Aorta (tissue), 5 donors: ENCODE results near the gene ODF2. TPM values are rescaled to one million over a fixed set of nuclear protein-coding genes. Genes with fewer than 3 reads are reported as not detected.

Experiments
- ATAC-seq: fragments of 200-7000 bp; cut with Tn5 transposase; one replicate; pipeline ENCODE4 v1.9.1; 2022; ENCODE audit warnings: moderate library complexity; ENCODE audit not compliant: low FRiP score
- DNase-seq, 2 donors: peaks; one replicate each; pipeline ENCODE4 v3.0.0-alpha.2; 2020
- H3K27ac ChIP-seq, 2 donors: one replicate each; pipeline ENCODE4 v1.5.1; 2013; ENCODE audit warnings: low read length in 2 of 2, mild to moderate bottlenecking in 2 of 2, moderate library complexity in 2 of 2, control low read depth in 1 of 2, inconsistent platforms in 1 of 2, low read depth in 1 of 2
- H3K27me3 ChIP-seq, 2 donors: one replicate each; pipeline ENCODE4 v1.6.1; 2013; ENCODE audit warnings: control low read depth in 1 of 2, low read length in 1 of 2, mild to moderate bottlenecking in 1 of 2, moderate library complexity in 1 of 2; ENCODE audit not compliant: insufficient read depth in 2 of 2, control insufficient read depth in 1 of 2
- H3K36me3 ChIP-seq, 2 donors: one replicate each; pipeline ENCODE4 v1.6.1; 2013; ENCODE audit warnings: control low read depth in 1 of 2, low read length in 1 of 2, mild to moderate bottlenecking in 1 of 2; ENCODE audit not compliant: insufficient read depth in 2 of 2, control insufficient read depth in 1 of 2
- H3K4me1 ChIP-seq, 2 donors: one replicate each; pipeline ENCODE4 v1.6.1; 2013; ENCODE audit warnings: low read length in 2 of 2, control low read depth in 1 of 2, mild to moderate bottlenecking in 1 of 2, moderate library complexity in 1 of 2; ENCODE audit not compliant: insufficient read depth in 2 of 2, control insufficient read depth in 1 of 2
- H3K4me3 ChIP-seq, 2 donors: one replicate each; pipeline ENCODE4 v1.5.1; 2013; ENCODE audit warnings: low read length in 2 of 2, control low read depth in 1 of 2, mild to moderate bottlenecking in 1 of 2
- H3K9me3 ChIP-seq: one replicate; pipeline ENCODE4 v1.6.1; 2013; ENCODE audit warnings: mild to moderate bottlenecking, low read length; ENCODE audit not compliant: control insufficient read depth
- WGBS, 2 donors: extraction: QIAGEN DNeasy Blood & Tissue Kit; methylation state at CpG; one replicate each; pipeline ENCODE4 v1.1.7; 2013; 5-methylcytosine and 5-hydroxymethylcytosine counted together
- intact Hi-C, 2 donors: fragments of 100-400 bp; cut with DNase I; formaldehyde crosslinking; loops; one replicate each; pipeline versions ENCODE4 v1.14.2 to v1.15.0; 2022
- polyA plus RNA-seq, 2 donors: library from polyadenylated mRNA; stranded (reverse); fragments of 200-250 nt; gene quantifications; one replicate each; pipeline ENCODE4 v1.2.3, GENCODE V29; 2013
- total RNA-seq, 2 donors: library from RNA; stranded (reverse); fragmentation: NEBNext Ultra II Directional; extraction: Animal tissue kit (Norgen Biotek cat#: 25700); gene quantifications; one replicate each; pipeline ENCODE4 v1.2.1, GENCODE V29; 2021
- donor health status: healthy with polysubstance abuse.
- donor health status: Bipolar disorder and iron deficiency.
- donor health status: DM: no; HTN: no; CAD: no.
- donor health status: DM: no; HTN: no; CAD: no.
- donor health status: DM: yes; HTN: yes; CAD: no.

The ODF2 gene
- total and polyA plus RNA-seq, 4 donors: 2.9 to 28.9 (median 24.4) TPM

DNA sequence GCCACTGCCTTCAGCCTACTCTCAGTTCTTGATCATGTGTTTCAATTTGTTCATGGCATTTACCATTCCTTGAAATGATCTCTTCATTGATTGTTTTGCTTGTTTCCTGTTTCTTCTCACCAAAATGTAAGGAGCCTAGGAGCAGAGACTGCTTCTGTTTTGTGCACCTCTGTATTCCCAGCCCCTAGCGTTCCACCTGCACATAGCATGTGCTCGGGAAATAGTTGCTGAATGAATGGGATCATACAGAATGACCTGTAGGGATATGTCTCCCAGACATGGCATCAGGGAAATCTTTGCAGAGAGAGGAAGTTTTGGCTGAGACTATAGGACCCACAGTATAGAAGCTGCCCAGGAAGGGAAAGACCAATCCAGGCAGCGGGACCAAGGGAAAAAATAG lies 41.3 kb upstream of the ODF2 start:
- H3K36me3 ChIP-seq: no peaks in the 10 kb centered on the region
- no peaks in the 10 kb centered on the region for H3K4me1 ChIP-seq
- no peaks in the 10 kb centered on the region for H3K27me3 ChIP-seq
- WGBS, 2 donors: 46 to 56% methylated on average over 3 of the region's 3 CpGs
- no peak for DNase-seq
- no peak overlapping the region for H3K4me3 ChIP-seq
- ATAC-seq: no peak
- no peak overlapping the region for H3K27ac ChIP-seq
- intact Hi-C loops: no loop called here
- H3K9me3 ChIP-seq: no peaks in the 10 kb centered on the region

DNA sequence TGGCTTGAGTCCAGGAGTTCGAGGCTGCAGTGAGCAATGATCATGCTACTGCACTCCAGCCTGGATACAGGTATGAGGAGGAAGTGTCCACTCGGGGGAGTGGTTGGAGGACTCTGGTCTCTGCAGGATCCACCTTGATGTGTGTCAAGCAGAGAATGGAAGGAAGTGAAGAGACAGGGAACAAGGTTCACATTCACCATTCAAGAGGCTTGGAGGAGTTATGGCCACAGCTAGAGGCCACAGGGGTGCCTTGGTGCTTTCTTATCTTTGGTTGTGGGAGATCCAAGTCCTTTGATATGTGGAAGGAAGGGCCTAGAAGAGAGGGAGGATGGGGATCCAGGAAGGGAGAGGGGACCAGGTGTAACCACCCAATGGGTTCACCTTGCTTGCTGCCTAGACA lies 40.5 kb upstream of the ODF2 start:
- no peak overlapping the region for H3K4me3 ChIP-seq
- no peaks in the 10 kb centered on the region for H3K27me3 ChIP-seq
- H3K9me3 ChIP-seq: no peaks in the 10 kb centered on the region
- ATAC-seq (no peak), DNase-seq (no peak)
- intact Hi-C loops: loop anchor here in 1 of 2 donors (5.0 kb wide), 1 partner anchor 53 kb away; no protein-coding TSS in a partner anchor
- WGBS, 2 donors: 82% methylated on average over 2 of the region's 2 CpGs
- H3K36me3 ChIP-seq: no peaks in the 10 kb centered on the region
- no peak overlapping the region for H3K27ac ChIP-seq
- H3K4me1 ChIP-seq: no peaks in the 10 kb centered on the region

DNA sequence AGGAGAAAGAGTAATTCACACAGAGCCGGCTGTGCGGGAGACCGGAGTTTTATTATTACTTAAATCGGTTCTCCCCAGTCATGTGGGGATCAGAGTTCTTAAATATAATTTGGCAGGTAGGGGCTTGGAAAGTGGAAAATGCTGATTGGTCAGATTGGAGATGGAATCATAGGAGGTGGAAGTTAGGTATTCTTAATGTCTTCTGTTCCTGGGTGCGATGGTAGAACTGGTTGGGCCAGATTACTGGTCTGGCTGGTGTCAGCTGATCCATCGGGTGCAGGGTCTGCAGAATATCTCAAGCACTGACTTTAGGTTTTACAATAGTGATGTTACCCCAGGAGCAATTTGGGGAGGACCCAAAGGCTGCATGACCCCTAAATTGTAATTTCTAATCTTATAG lies 39.8 kb upstream of the ODF2 start:
- H3K4me1 ChIP-seq: no peaks in the 10 kb centered on the region
- no peaks in the 10 kb centered on the region for H3K9me3 ChIP-seq
- H3K27ac ChIP-seq: no peak overlapping the region
- 53 to 54% methylated on average over 6 of the region's 6 CpGs for WGBS, 2 donors
- no peaks in the 10 kb centered on the region for H3K36me3 ChIP-seq
- no peak for ATAC-seq
- no peak overlapping the region for H3K4me3 ChIP-seq
- intact Hi-C loops: loop anchor here in 1 of 2 donors (5.0 kb wide), 1 partner anchor 54 kb away; no protein-coding TSS in a partner anchor
- no peak for DNase-seq
- no peaks in the 10 kb centered on the region for H3K27me3 ChIP-seq

DNA sequence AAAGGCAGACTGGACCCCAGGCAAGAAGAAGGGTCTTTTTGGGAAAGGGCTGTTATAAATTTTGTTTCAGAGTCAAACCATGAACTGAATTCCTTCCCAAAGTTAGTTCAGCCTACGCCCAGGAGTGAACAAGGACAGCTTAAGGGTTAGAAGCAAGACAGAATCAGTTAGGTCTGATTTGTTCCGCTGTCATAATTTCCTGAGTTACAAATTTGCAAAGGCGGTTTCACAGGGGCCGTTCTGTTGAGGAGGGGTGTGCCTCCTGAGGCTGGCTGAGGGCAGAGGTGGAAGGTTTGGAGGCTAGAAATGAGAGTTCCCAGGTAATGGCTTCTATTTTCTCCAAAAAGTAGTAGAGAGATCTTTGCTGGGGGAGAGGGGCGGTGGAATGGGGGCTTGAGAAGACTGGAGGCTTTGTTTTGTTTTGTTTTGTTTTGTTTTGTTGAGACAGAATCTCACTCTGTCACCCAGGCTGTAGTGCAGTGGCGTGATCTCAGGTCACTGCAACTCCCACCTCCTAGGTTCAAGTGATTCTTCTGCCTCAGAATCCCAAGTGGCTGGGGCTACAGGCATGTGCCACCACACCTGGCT lies 39.3 kb upstream of the ODF2 start:
- DNase-seq (no peak), ATAC-seq (no peak)
- H3K4me3 ChIP-seq: no peak overlapping the region
- no peaks in the 10 kb centered on the region for H3K36me3 ChIP-seq
- H3K9me3 ChIP-seq: no peaks in the 10 kb centered on the region
- WGBS, 2 donors: 44 to 51% methylated on average over 6 of the region's 6 CpGs
- no peaks in the 10 kb centered on the region for H3K4me1 ChIP-seq
- H3K27me3 ChIP-seq: no peaks in the 10 kb centered on the region
- intact Hi-C loops: loop anchor here in 1 of 2 donors (5.0 kb wide), 1 partner anchor 54 kb away; no protein-coding TSS in a partner anchor
- no peak overlapping the region for H3K27ac ChIP-seq

DNA sequence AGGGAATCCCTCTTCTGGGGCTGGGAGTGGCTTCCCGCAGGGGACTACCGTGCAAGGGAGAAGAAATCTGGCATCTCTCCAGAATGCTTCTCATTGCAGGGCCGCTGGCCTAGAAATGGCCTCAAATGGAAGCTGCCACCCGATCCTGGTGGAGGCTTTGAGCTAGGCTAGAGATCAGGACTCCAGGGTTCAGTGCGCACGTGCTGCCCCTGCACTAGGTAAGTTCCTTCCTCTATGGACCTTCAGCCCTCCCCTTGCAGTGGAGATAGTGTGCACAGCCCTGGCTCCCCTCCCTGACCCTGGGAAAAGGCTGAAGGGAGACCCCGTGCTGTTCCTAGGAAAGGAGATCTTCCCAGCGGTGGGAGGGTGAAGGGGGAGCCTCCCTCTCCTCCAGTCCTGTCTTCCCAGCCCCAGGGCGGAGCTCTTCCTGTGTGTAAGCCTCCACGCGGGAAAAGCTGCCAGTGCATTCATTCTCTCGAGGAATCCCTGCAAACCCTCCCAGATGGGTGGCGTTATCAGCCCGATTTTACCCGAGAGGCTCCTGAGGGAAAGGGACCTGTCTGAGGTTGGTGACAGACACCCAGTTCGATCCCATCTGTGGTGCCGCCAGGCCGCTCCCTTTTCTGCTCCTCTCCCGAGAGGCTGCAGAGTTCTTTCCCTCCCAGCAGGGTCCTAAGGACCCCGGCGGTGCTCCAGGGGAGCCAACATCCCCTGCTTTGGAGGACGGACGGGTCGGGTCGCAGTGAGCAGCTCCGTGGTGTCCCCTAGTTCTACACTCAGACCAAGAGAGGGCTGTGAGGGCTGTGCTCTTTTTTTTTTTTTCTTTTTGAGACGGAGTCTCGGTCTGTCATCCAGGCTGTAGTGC lies 36.5 kb upstream of the ODF2 start:
- no peaks in the 10 kb centered on the region for H3K9me3 ChIP-seq
- H3K27me3 ChIP-seq: no peaks in the 10 kb centered on the region
- no peak overlapping the region for H3K27ac ChIP-seq
- H3K36me3 ChIP-seq: peaks cover 0 to under 1% of the 10 kb centered on the region in 2 donors
- intact Hi-C loops: loop anchor here in 1 of 2 donors (5.0 kb wide), 1 partner anchor 57 kb away; no protein-coding TSS in a partner anchor
- WGBS, 2 donors: 8 to 11% methylated on average over 28 of the region's 28 CpGs
- no peak for DNase-seq
- no peak for ATAC-seq
- no peak overlapping the region for H3K4me3 ChIP-seq
- H3K4me1 ChIP-seq: no peaks in the 10 kb centered on the region

DNA sequence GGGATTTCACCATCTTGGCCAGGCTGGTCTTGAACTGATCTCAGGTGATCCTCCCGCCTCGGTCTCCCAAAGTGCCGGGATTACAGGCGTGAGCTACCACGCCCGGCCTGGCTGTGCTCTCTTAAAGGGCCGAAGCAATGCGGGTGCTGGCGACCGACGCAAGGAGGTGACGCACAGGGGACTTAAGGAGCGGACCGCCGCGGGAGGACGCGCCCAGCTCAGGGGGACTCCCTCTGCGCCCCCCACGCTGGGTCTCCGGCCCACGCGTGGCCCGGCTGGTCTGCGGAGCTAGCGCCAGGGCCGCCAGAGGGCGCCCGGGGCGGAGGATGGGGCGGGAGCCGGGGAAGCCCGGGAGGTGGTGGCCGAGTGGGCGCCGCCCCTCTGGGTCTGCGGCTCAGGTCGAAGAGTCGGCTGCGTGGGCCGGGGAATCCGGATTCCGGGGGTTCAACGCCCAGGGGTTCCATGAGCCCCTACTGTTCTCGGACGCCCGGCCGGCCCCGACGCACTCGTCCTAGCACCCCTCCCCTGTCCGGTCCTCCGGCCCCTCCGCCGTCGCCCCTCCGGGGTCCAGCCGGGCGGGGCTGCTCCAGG lies 35.7 kb upstream of the ODF2 start:
- no peaks in the 10 kb centered on the region for H3K9me3 ChIP-seq
- H3K27me3 ChIP-seq: no peaks in the 10 kb centered on the region
- DNase-seq (peak; percentile 82 to 94), ATAC-seq (peak; percentile 92)
- 1% methylated on average over 32 to 59 of the region's 59 CpGs for WGBS, 2 donors
- H3K4me1 ChIP-seq: no peaks in the 10 kb centered on the region
- intact Hi-C loops: loop anchor here in 1 of 2 donors (10.0 kb wide), 1 partner anchor 125 kb away; no protein-coding TSS in a partner anchor
- H3K4me3 ChIP-seq: peak overlapping the region; percentile 78 to 87
- H3K27ac ChIP-seq: peak overlapping the region in 1 of 2 donors; percentile 13
- peaks cover 0 to 2% of the 10 kb centered on the region in 2 donors for H3K36me3 ChIP-seq

DNA sequence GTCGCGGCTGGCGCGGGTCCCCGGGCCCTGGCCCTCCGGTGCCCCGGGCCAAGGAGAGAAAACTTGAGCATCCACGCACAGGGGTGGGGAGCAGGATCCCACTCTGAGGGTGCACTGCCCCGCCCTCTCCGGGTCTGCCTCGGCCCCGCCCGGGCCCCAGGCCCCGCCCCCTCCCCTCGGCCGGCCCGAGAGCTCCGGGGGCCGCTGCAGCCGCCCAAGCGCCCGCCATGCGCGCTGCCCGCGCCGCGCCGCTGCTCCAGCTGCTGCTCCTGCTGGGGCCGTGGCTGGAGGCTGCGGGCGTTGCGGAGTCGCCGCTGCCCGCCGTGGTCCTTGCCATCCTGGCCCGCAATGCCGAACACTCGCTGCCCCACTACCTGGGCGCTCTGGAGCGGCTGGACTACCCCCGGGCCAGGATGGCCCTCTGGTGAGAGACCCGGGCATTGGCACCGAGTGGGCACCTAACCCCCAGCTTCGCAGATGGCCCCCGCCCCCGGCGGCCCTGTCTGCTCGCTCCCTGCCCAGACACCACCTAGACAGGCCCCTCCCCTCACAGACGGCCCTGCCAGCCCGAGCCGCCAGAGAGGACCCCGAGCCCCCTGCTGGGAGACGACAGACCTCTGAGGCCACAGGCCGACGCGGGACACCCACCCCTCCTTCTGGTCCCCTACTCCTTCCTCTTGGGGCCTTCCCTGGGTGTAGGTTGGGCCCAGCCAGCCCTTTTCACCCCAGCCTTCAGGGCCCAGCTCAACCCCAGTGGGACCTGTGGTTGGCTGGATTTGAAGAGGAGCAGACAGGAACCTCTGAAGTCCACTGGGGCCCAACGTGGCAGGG lies 34.9 kb upstream of the ODF2 start, which contains the start of gene CERCAM:
Gene CERCAM, plus strand, starts transcription at position 207 of the 831 bp plus-strand sequence. Its CDS starts 21 bp downstream, at position 228.
- DNase-seq: peak; percentile 75 to 91
- 1% methylated on average over 31 to 59 of the region's 59 CpGs for WGBS, 2 donors

More for the DNA sequence above, 34.9 kb upstream of the ODF2 start, which contains the start of gene CERCAM:
- peak within 1 kb of the TSS in 1 of 2 donors; percentile 13 for H3K27ac ChIP-seq
- H3K36me3 ChIP-seq: peaks cover 0 to 2% of the 10 kb centered on the region in 2 donors
- H3K9me3 ChIP-seq: no peaks in the 10 kb centered on the region
- H3K4me3 ChIP-seq: peak within 1 kb of the TSS; percentile 78 to 87
- H3K27me3 ChIP-seq: no peaks in the 10 kb centered on the region
- ATAC-seq: peak; percentile 88
- intact Hi-C loops: loop anchor here in 1 of 2 donors (10.0 kb wide), 1 partner anchor 126 kb away; no protein-coding TSS in a partner anchor
- no peaks in the 10 kb centered on the region for H3K4me1 ChIP-seq
